Neuronal stem cell (in vitro differentiated cells): ENCODE measurements around the gene MCUB.

Experiments
- DNase-seq: peaks from one replicate; pipeline ENCODE4 v3.0.0-alpha.2; 2013; ENCODE audit warnings: low spot score
- H2AFZ ChIP-seq: one replicate; pipeline ENCODE4 v1.6.1; 2013; ENCODE audit warnings: mild to moderate bottlenecking, low read length, inconsistent platforms
- H2AK5ac ChIP-seq: 2 replicates; pipeline ENCODE4 v1.6.1; 2013; ENCODE audit warnings: low read depth, mild to moderate bottlenecking, inconsistent platforms, low read length, moderate library complexity, mixed read lengths
- H2BK120ac ChIP-seq: 2 replicates; pipeline ENCODE4 v1.6.1; 2013; ENCODE audit warnings: low read depth, mild to moderate bottlenecking, inconsistent platforms, low read length, moderate library complexity, mixed read lengths
- H2BK12ac ChIP-seq: one replicate; pipeline ENCODE4 v1.6.1; 2013; ENCODE audit warnings: low read length, inconsistent platforms
- H2BK15ac ChIP-seq: 2 replicates; pipeline ENCODE4 v1.6.1; 2013; ENCODE audit warnings: mild to moderate bottlenecking, low read length, inconsistent platforms, mixed read lengths
- H2BK5ac ChIP-seq: one replicate; pipeline ENCODE4 v1.6.1; 2013; ENCODE audit warnings: inconsistent platforms, mild to moderate bottlenecking, low read length, moderate library complexity
- H3K14ac ChIP-seq: one replicate; pipeline ENCODE4 v1.6.1; 2013; ENCODE audit warnings: low read length, inconsistent platforms
- H3K18ac ChIP-seq: 2 replicates; pipeline ENCODE4 v1.6.1; 2013; ENCODE audit warnings: low read length, inconsistent platforms
- H3K23ac ChIP-seq: 2 replicates; pipeline ENCODE4 v1.6.1; 2013; ENCODE audit warnings: low read depth, mild to moderate bottlenecking, mixed read lengths, low read length, inconsistent platforms; ENCODE audit not compliant: poor library complexity
- H3K27ac ChIP-seq: replicated peaks from 3 replicates; pipeline ENCODE4 v1.5.1; 2013; ENCODE audit warnings: low read length, inconsistent platforms
- H3K27me3 ChIP-seq, 3 experiments: 2 replicates each; pipeline ENCODE4 v1.6.1; 2013; ENCODE audit warnings: low read length in 3 of 3, mild to moderate bottlenecking in 2 of 3, inconsistent platforms in 1 of 3, low read depth in 1 of 3, mixed read lengths in 1 of 3, moderate library complexity in 1 of 3; ENCODE audit not compliant: control insufficient read depth in 3 of 3, insufficient read depth in 3 of 3
- H3K36me3 ChIP-seq, 2 donors: replicated peaks in 1 of 2; 2 replicates each; pipeline ENCODE4 v1.6.1; 2013; ENCODE audit warnings: low read length in 2 of 2; ENCODE audit not compliant: control insufficient read depth in 2 of 2, insufficient read depth in 2 of 2
- H3K4ac ChIP-seq: 2 replicates; pipeline ENCODE4 v1.6.1; 2013; ENCODE audit warnings: inconsistent platforms, mild to moderate bottlenecking, low read length, moderate library complexity
- H3K4me1 ChIP-seq, 2 donors: 1 replicate in 1 of 2; 2 replicates in 1 of 2; pipeline ENCODE4 v1.6.1; 2013; ENCODE audit warnings: low read length in 2 of 2, low read depth in 1 of 2; ENCODE audit not compliant: control insufficient read depth in 2 of 2, insufficient read depth in 1 of 2
- H3K4me2 ChIP-seq: one replicate; pipeline ENCODE4 v1.6.1; 2013; ENCODE audit warnings: mild to moderate bottlenecking, low read length, inconsistent platforms; ENCODE audit not compliant: insufficient read depth, poor library complexity, severe bottlenecking
- H3K4me3 ChIP-seq, 2 donors: 2 replicates each; pipeline ENCODE4 v1.5.1; 2013; ENCODE audit warnings: low read length in 2 of 2, mild to moderate bottlenecking in 2 of 2, inconsistent platforms in 1 of 2, moderate library complexity in 1 of 2
- H3K79me1 ChIP-seq: one replicate; pipeline ENCODE4 v1.6.1; 2013; ENCODE audit warnings: low read depth, mild to moderate bottlenecking, inconsistent platforms, low read length, moderate library complexity
- H3K9ac ChIP-seq: one replicate; pipeline ENCODE4 v1.6.1; 2013; ENCODE audit warnings: mild to moderate bottlenecking, low read depth, low read length, inconsistent platforms; ENCODE audit not compliant: poor library complexity
- H3K9me3 ChIP-seq, 2 donors: replicated peaks in 1 of 2; 2 replicates each; pipeline versions ENCODE3 to v1.6.1; 2013; ENCODE audit warnings: low read length in 2 of 2, mild to moderate bottlenecking in 2 of 2, inconsistent platforms in 1 of 2, low read depth in 1 of 2, mixed read lengths in 1 of 2, moderate library complexity in 1 of 2; ENCODE audit not compliant: control insufficient read depth in 2 of 2, insufficient read depth in 1 of 2
- H4K8ac ChIP-seq: one replicate; pipeline ENCODE4 v1.6.1; 2013; ENCODE audit warnings: low read depth, mild to moderate bottlenecking, inconsistent platforms, low read length, moderate library complexity
- H4K91ac ChIP-seq: one replicate; pipeline ENCODE4 v1.6.1; 2013; ENCODE audit warnings: low read length, low read depth, mild to moderate bottlenecking, inconsistent platforms; ENCODE audit not compliant: poor library complexity
- WGBS, 2 donors: extraction: QIAGEN DNeasy Blood & Tissue Kit; methylation state at CpG; one replicate each; pipeline ENCODE4 v1.1.7; 2013; ENCODE audit warnings: missing lambda C conversion rate in 2 of 2, mixed read lengths in 1 of 2; ENCODE audit not compliant: insufficient read length in 2 of 2, insufficient replicate concordance in 1 of 2; ENCODE audit errors: extremely low coverage in 2 of 2; 5-methylcytosine and 5-hydroxymethylcytosine counted together

The MCUB gene

DNA sequence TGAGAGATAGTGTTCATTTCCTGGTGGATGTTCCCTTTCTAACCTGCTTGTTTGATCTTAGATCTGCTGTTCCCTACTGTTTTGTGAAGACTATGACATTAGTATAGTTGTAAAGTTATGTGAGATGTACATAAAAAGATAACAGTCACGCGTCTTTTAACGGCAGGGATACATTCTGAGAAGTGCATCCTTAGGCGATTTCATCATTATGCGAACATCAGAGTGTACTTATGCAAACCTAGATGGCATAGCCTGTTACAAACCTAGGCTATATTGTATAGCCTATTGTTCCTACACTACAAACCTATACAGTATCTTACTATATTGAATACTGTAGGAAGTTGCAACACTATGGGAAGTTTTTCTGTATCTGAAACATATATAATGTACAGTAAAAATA is 50.4 kb downstream of the MCUB start:
- no peak overlapping the region for H3K4ac ChIP-seq
- no peak overlapping the region for H4K91ac ChIP-seq
- no peak overlapping the region for H3K18ac ChIP-seq
- no peak overlapping the region for H2BK15ac ChIP-seq
- no peak overlapping the region for H3K4me2 ChIP-seq
- H3K36me3 ChIP-seq, result no peaks in the 10 kb centered on the region
- H2BK5ac ChIP-seq, result no peak overlapping the region
- no peak overlapping the region for H3K14ac ChIP-seq
- no peak overlapping the region for H3K23ac ChIP-seq
- no peak overlapping the region for H3K9ac ChIP-seq
- no peak for DNase-seq
- H2AK5ac ChIP-seq, result no peak overlapping the region
- no peaks in the 10 kb centered on the region for H3K4me1 ChIP-seq
- WGBS, 2 donors, result no CpG with 5 or more reads among the region's 5 CpGs
- no peak overlapping the region for H2BK12ac ChIP-seq
- H2AFZ ChIP-seq, result no peak overlapping the region
- H3K4me3 ChIP-seq, result no peak overlapping the region
- no peak overlapping the region for H4K8ac ChIP-seq
- no peaks in the 10 kb centered on the region for H3K27me3 ChIP-seq
- H3K9me3 ChIP-seq, result peaks cover 3 to 9% of the 10 kb centered on the region in 2 donors
- H2BK120ac ChIP-seq, result no peak overlapping the region
- no peak overlapping the region for H3K27ac ChIP-seq
- H3K79me1 ChIP-seq, result no peaks in the 10 kb centered on the region

GRCh38 chr4:109611045-109611646 is 51.1 kb downstream of the MCUB start:
- Histone ChIP-seq H4K8ac (no peak overlapping the region), H3K14ac (no peak overlapping the region), H2BK12ac (no peak overlapping the region), H3K36me3 (no peaks in the 10 kb centered on the region), H3K4me1 (no peaks in the 10 kb centered on the region), H3K27me3 (no peaks in the 10 kb centered on the region), H4K91ac (no peak overlapping the region), H2BK5ac (no peak overlapping the region), H2BK15ac (no peak overlapping the region), H3K18ac (no peak overlapping the region), H2AK5ac (no peak overlapping the region), H3K9me3 (peaks cover 3 to 9% of the 10 kb centered on the region in 2 donors), H3K4ac (no peak overlapping the region), H3K4me3 (no peak overlapping the region), H3K23ac (no peak overlapping the region), H3K27ac (no peak overlapping the region), H2BK120ac (no peak overlapping the region), H3K4me2 (no peak overlapping the region), H2AFZ (no peak overlapping the region), H3K9ac (no peak overlapping the region), H3K79me1 (no peaks in the 10 kb centered on the region)
- no peak for DNase-seq

- no peak overlapping the region for H2AFZ ChIP-seq
- no peaks in the 10 kb centered on the region for H3K79me1 ChIP-seq
- no peak overlapping the region for H4K8ac ChIP-seq
- H3K27me3 ChIP-seq, result no peaks in the 10 kb centered on the region
- H2BK15ac ChIP-seq, result no peak overlapping the region
- H3K9ac ChIP-seq, result no peak overlapping the region
- H4K91ac ChIP-seq, result no peak overlapping the region
- DNase-seq, result no peak
- H2BK12ac ChIP-seq, result no peak overlapping the region
- H3K4me1 ChIP-seq, result no peaks in the 10 kb centered on the region
- WGBS, 2 donors, result no CpG with 5 or more reads among the region's 1 CpG
- H3K36me3 ChIP-seq, result no peaks in the 10 kb centered on the region
- no peak overlapping the region for H2BK120ac ChIP-seq
- no peak overlapping the region for H3K14ac ChIP-seq
- no peak overlapping the region for H2BK5ac ChIP-seq
- H3K23ac ChIP-seq, result no peak overlapping the region
- H3K9me3 ChIP-seq, result peaks cover 3 to 9% of the 10 kb centered on the region in 2 donors
- H3K4me2 ChIP-seq, result no peak overlapping the region
- H3K18ac ChIP-seq, result no peak overlapping the region
- no peak overlapping the region for H3K27ac ChIP-seq
- H3K4ac ChIP-seq, result no peak overlapping the region
- no peak overlapping the region for H2AK5ac ChIP-seq
- H3K4me3 ChIP-seq, result no peak overlapping the region
Measured at GRCh38 chr4:109614015-109614414, 54.0 kb downstream of the MCUB start.

DNA sequence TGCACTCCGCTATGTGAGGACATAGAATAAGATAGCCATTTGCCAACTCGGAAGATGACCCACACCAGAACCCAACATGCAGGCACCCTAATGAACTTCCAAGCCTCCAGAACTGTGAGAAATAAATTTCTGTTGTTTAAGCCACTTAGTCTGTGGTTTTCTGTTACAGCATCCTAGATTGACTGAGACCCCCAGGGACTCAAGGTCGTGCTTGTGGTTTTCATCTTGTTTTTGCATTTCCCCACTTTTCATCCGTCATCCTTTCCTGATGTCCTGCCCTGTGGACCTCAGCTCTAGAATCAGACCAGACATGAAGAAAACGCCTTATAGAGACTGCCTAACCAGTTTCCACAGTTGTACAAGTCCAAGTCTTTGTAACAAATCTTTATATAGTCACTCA is 54.4 kb downstream of the MCUB start:
- no peak for DNase-seq
- no peak overlapping the region for H3K27ac ChIP-seq
- no peak overlapping the region for H3K9ac ChIP-seq
- H3K18ac ChIP-seq, result no peak overlapping the region
- peaks cover 3 to 9% of the 10 kb centered on the region in 2 donors for H3K9me3 ChIP-seq
- H3K79me1 ChIP-seq, result no peaks in the 10 kb centered on the region
- no peak overlapping the region for H2BK12ac ChIP-seq
- H3K27me3 ChIP-seq, result no peaks in the 10 kb centered on the region
- no peak overlapping the region for H4K91ac ChIP-seq
- H2BK15ac ChIP-seq, result no peak overlapping the region
- no peak overlapping the region for H2AFZ ChIP-seq
- no peak overlapping the region for H2BK120ac ChIP-seq
- H3K4me2 ChIP-seq, result no peak overlapping the region
- no peak overlapping the region for H2AK5ac ChIP-seq
- H3K23ac ChIP-seq, result no peak overlapping the region
- H3K4me3 ChIP-seq, result no peak overlapping the region
- no peak overlapping the region for H4K8ac ChIP-seq
- H3K4me1 ChIP-seq, result no peaks in the 10 kb centered on the region
- no peaks in the 10 kb centered on the region for H3K36me3 ChIP-seq
- no CpG with 5 or more reads among the region's 5 CpGs for WGBS, 2 donors
- H3K14ac ChIP-seq, result no peak overlapping the region
- H3K4ac ChIP-seq, result no peak overlapping the region
- H2BK5ac ChIP-seq, result no peak overlapping the region
